ENCODE results near the gene H2AZ2.
"Not testable (repeated sequence)": the region's sequence is repeated elsewhere in the genome, so short reads cannot be mapped to it uniquely, and the experiment has no call there.

The H2AZ2 gene

GRCh38 chr7:44789990-44790389 is 57.9 kb downstream of the H2AZ2 start:
- no peak for DNase-seq (ENCODE audit: extremely low read depth in 1 of 2, low read depth in 1 of 2)

- DNase-seq (ENCODE audit: extremely low read depth in 1 of 2, low read depth in 1 of 2) = no peak
These were observed 60.1 kb downstream of the H2AZ2 start for GRCh38 chr7:44787762-44788161.

GRCh38 chr7:44787041-44787440 is 60.8 kb downstream of the H2AZ2 start:
- DNase-seq (ENCODE audit: extremely low read depth in 1 of 2, low read depth in 1 of 2) = no peak

GRCh38 chr7:44785218-44785617 is 62.7 kb downstream of the H2AZ2 start:
- DNase-seq (ENCODE audit: extremely low read depth in 1 of 2, low read depth in 1 of 2) = not testable (repeated sequence)

- no peak for DNase-seq (ENCODE audit: extremely low read depth in 1 of 2, low read depth in 1 of 2)
These were observed 63.5 kb downstream of the H2AZ2 start for GRCh38 chr7:44784364-44784763.

- no peak for DNase-seq (ENCODE audit: extremely low read depth in 1 of 2, low read depth in 1 of 2)
These were observed 64.5 kb downstream of the H2AZ2 start for GRCh38 chr7:44783407-44783806.

- no peak for DNase-seq (ENCODE audit: extremely low read depth in 1 of 2, low read depth in 1 of 2)
These were observed 65.4 kb downstream of the H2AZ2 start for GRCh38 chr7:44782460-44782859.
